Measurements from ENCODE around the gene UTP20.
"Not testable (repeated sequence)": the region's sequence is repeated elsewhere in the genome, so short reads cannot be mapped to it uniquely, and the experiment has no call there.

UTP20 gene

GRCh38 chr12:101327051-101327450 lies 47.1 kb downstream of the UTP20 start:
- DNase-seq (ENCODE audit: low read depth): no peak

- DNase-seq (ENCODE audit: low read depth): no peak
These were observed 47.6 kb downstream of the UTP20 start for GRCh38 chr12:101327546-101327945.

DNA sequence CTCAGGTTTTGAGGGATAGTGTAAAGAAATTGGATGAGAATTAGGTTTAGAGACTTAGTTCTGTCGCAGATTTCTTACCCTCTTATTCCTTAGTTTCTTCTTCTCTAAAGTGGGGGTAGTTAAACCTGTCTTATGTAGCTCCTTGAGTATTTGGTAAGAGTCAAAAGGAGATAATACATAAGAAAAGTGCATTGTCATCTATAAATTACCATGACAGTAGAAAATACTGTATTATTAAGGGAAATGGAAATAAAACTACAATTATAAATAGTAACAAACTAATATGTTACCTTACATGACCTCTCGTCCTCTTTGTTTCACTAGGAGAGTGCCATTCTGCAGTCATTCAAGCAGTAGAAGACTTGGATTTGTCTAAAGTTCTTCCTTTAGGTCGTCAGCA lies 49.0 kb downstream of the UTP20 start:
- DNase-seq (ENCODE audit: low read depth): no peak

DNA sequence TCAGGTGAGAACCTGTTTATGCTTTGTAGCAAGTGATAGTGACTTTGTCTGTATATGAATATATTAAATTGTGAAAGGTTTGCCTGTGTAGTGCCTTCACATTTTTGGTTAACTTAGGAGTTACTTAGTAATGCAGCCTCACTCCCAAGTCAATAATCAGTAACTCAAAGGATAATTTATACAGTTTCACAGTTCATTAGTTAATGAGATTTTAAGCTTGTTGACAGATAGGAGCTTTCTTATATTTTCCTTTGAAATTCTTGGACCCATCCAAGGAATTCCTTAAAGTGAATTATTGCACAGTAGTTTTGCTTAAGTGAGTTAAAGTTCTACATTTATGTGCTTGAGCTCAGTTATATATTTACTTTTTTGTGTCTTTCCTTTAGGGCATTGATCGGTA lies 50.7 kb downstream of the UTP20 start:
- DNase-seq (ENCODE audit: low read depth): no peak

DNA sequence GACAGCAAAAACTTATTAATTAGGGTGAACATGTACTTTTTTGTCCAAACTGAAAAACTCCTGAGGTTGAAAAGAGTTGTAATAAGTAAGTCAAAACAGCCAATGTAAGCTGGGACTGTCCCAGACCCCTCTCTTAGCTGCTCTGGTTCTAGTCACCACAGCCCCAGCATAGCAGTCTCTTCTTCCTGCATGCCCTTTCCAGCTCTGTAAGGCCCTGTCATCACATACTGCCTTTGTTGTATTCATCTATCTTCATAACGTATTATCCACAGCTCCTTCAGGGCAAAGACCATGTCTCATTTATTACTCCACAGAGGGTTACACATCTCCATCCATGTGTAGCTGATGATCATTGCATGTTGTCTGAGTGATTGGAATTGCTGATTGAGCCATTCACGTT lies 56.5 kb downstream of the UTP20 start:
- no peak for DNase-seq (ENCODE audit: low read depth)

GRCh38 chr12:101338087-101338486 lies 58.2 kb downstream of the UTP20 start:
- no peak for DNase-seq (ENCODE audit: low read depth)

DNA sequence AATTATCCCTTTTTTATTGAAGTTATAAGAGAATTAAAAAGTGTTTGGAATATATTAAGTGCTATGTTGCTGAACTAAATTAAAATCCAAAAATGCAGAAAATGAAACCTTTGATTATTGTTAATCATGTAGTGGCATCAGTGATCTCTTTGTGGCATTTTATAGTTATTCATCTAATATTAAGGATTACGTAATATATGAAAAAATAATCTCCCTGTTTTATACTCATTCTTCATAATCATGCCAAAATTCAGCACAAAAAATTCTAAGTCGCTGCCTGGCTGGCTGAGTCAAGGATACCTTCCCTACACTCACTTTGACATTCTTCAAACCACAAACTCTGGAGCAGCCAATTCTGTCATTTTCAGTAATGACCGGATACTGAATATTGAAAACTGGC lies 64.0 kb downstream of the UTP20 start:
- DNase-seq (ENCODE audit: low read depth): no peak

DNA sequence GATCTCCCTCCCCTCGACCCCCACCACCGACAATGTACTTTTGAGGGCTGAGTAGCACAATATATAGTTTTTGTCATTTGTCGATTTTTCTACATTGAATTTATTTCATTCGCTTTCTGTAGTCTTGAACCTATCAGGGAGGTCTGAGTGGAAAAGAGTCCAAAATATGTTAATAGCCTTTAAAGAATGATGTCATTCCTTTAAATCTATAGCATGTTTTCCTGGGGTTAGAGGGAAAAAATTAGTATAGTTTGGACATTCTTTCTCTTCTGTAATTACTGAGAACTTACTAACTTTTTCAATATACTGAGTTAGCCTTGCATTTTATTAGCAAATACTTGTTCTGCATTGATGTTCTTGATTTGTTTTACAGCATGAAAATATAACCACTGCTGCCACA lies 71.8 kb downstream of the UTP20 start:
- DNase-seq (ENCODE audit: low read depth): no peak

- no peak for DNase-seq (ENCODE audit: low read depth)
These were observed 76.9 kb downstream of the UTP20 start for GRCh38 chr12:101356794-101357193.

- DNase-seq (ENCODE audit: low read depth): no peak
These were observed 81.5 kb downstream of the UTP20 start for GRCh38 chr12:101361455-101361854.

GRCh38 chr12:101368016-101368415 lies 88.1 kb downstream of the UTP20 start:
- no peak for DNase-seq (ENCODE audit: low read depth)

DNA sequence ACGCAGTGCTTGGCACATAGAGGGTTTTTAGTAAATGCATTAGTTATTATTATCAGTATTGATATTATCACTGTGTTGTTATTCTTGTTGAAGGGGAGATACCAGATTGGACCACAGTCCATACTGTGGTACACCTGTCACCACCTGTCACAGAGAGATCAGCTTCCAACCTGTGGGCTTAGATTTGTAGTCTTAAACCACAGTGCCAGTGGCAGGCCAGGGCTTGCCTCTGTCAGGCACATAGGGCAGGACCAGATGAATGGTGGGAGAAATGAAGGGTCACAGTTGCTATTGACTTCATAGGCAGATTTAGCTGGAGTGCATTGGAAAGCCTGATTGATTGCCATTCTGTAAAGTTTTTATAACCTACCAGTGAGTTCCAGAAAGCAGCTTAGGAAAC lies 92.5 kb downstream of the UTP20 start:
- no peak for DNase-seq (ENCODE audit: low read depth)

GRCh38 chr12:101375573-101375972 lies 95.7 kb downstream of the UTP20 start:
- DNase-seq (ENCODE audit: low read depth): no peak

DNA sequence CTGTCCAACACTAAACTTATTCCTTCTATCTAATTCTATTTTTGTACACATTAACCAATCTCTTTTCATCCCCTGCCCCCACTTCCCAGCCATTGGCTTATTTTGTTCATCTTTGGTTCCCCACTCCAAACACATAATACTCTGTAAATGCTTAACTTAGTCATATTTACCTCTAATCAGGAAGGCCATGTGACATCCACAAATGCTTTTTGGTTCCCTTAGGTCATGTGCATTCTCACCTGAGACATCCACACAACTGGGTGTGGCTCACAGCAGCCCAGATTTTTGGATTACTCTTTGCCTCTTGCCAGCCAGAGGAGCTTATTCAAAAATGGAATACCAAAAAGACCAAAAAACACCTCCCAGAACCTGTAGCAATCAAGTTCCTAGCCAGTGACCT lies 99.2 kb downstream of the UTP20 start:
- DNase-seq (ENCODE audit: low read depth): no peak

GRCh38 chr12:101391181-101391580 lies 111.3 kb downstream of the UTP20 start:
- not testable (repeated sequence) for DNase-seq (ENCODE audit: low read depth)

GRCh38 chr12:101407049-101407435 lies 127.1 kb downstream of the UTP20 start:
- no peak for DNase-seq (ENCODE audit: low read depth)

GRCh38 chr12:101407436-101408345 lies 127.8 kb downstream of the UTP20 start, which contains the start of gene ARL1:
Gene ARL1 (minus strand): TSS chr12:101407772. CDS start chr12:101407645, 127 bp downstream.
- peak; percentile 73 for DNase-seq (ENCODE audit: low read depth)

DNA sequence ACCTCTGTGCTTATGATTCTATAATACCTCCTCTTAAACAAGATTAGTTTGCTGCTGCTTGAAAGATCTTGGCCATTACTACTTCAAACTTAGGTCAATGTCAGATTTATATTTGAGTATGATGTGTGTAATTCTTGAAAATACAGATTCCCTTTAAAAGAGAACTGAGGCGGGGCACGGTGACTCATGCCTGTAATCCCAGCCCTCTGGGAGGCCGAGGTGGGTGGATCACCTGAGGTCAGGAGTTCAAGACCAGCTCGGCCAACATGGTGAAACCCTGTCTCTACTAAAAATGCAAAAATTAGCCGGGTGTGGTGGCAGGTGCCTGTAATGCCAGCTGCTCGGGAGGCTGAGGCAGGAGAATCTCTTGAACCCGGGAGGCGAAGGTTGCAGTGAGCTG lies 130.3 kb downstream of the UTP20 start:
- not testable (repeated sequence) for DNase-seq (ENCODE audit: low read depth)

DNA sequence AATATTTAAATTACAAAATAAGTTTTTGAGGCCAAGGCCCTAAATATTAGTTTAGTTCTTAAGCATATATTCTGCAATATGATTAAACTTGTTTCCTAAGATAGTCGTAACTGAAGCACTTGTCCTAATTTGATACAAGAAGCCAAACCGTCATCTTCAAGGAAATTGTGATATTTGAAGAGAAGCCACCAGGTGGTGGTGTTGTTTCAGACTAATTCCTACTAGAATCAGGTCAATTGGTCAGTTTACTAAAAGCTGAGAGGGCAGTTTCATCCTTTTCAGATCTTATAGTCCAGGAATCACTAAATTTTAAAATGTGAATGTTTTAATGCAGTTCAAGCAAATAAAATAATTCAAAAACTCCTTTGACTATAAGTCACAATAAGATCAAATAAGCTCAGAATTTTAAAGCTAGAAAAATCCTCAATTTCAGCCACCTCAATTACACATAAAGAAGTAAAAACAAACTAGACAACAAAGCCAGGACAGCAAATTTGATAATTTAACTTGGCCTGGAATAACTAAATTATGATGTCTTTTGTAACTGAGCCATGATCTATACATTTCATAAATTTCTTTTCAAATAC lies 134.7 kb downstream of the UTP20 start:
- no peak for DNase-seq (ENCODE audit: low read depth)

GRCh38 chr12:101415228-101415627 lies 135.3 kb downstream of the UTP20 start:
- DNase-seq (ENCODE audit: low read depth): no peak

DNA sequence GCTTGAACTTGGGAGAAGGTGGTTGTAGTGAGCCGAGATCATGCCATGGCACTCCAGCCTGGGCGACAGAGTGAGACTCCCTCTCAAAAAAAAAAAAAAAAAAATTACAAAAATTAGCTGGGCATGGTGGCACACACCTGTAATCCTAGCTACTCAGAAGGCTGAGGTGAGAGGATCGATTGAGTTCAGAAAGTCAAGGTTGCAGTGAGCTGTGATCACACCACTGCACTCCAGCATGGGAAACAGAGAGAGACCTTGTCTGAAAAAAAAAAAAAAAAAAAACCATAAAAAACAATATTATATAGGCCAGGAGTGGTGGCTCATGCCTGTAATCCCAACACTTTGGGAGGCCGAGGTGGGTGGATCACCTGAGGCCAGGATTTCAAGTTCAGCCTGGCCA lies 142.2 kb downstream of the UTP20 start:
- DNase-seq (ENCODE audit: low read depth): not testable (repeated sequence)

- DNase-seq (ENCODE audit: low read depth): no peak
These were observed 144.7 kb downstream of the UTP20 start for GRCh38 chr12:101424620-101425019.

DNA sequence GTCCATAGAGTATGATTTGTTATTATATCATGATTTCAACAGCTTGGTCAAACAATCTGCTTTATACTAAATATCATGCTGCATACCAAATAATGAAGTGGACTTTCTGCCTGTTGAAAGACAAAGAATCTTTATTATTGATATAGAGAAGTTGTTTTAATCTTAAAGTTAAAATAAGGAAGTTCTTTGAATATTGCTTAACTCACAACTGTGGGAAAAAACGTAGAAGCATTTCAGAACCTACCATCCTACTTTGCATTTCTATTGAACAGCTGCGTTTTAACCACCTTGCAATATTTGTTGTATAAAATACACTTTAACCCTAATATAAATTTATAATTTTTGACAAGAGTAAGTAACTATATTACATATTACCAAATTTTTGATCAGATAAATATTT lies 150.6 kb downstream of the UTP20 start:
- no peak for DNase-seq (ENCODE audit: low read depth)

GRCh38 chr12:101436136-101436535 lies 156.2 kb downstream of the UTP20 start:
- no peak for DNase-seq (ENCODE audit: low read depth)

Data from activated T-helper 9 cell treated with anti-CD3 and anti-CD28 coated beads, Interleukin-2, amount 50 U/mL, for 16 hours (primary cell).